GM18519 (cell line): Measurements from ENCODE around the gene SRP9.
"Not testable (repeated sequence)": the region's sequence is repeated elsewhere in the genome, so short reads cannot be mapped to it uniquely, and the experiment has no call there.

Source experiments
- ATAC-seq: cut with Tn5 transposase; IDR thresholded peaks from one replicate; pipeline ENCODE4 v1.9.1; 2021; ENCODE audit warnings: mild to moderate bottlenecking, moderate library complexity; ENCODE audit not compliant: unreplicated experiment, low FRiP score

SRP9 gene

DNA sequence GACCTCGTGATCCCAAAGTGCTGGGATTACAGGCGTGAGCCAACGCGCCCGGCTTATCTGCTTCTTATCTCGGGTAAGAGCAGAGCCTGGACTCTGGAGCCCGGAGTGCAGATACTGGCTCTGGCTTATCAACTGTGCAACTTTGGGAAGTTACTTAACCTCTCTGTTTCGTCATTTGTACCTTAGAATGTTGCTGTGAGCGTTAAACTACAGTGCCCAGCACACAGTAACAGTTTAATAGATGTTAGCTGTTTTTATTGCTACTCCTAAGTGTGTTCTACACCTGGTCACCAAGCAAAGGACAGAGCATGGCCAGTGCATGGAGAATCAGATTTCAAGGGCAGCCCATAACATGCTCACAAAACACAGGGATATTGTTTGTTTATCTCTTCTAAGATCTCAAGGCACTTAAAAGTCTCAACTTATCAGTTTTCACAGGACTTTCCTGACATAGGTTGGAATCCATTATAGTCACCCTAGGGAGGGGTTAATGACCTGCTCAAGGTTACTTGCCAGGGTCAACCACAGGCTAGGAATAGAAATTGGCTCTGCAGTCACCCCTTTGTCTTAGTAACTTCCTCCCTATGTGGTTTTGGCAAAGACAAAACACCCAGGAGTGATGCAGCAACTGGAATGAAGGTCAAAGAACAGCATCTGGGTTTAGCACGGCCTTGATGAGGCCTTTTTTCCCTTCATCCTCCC lies 22.5 kb upstream of the SRP9 start:
- no peak for ATAC-seq

DNA sequence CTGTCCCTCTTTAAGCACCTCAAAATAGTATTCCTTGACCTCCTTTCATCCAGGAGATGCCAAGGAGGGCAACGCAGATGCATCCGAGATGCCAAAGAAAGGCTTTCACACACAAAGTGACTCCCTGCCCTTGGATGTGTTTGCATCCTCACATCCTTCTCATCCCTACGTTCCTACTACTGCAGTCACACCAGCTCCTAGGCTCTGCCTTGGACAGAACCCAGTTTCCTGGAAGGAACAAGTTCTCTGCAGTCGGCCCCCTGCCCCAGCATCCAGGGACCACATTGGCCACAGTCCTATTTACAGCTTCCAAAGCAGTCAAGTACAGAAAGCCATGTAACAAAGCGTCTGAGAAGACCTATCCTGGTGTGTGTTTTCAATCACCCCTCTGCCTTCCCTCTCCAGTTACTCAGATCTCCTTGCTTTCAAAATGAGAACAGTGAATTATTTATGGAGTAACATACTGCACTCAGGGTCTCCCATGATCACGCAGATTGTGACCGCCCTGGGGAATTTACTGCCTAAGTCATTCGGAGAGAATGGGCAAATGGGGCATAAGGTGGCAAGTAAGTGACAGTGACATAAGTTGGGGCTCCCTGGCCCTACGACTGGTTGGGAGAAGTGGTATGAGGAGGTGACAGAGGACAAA lies 21.8 kb upstream of the SRP9 start:
- no peak for ATAC-seq

DNA sequence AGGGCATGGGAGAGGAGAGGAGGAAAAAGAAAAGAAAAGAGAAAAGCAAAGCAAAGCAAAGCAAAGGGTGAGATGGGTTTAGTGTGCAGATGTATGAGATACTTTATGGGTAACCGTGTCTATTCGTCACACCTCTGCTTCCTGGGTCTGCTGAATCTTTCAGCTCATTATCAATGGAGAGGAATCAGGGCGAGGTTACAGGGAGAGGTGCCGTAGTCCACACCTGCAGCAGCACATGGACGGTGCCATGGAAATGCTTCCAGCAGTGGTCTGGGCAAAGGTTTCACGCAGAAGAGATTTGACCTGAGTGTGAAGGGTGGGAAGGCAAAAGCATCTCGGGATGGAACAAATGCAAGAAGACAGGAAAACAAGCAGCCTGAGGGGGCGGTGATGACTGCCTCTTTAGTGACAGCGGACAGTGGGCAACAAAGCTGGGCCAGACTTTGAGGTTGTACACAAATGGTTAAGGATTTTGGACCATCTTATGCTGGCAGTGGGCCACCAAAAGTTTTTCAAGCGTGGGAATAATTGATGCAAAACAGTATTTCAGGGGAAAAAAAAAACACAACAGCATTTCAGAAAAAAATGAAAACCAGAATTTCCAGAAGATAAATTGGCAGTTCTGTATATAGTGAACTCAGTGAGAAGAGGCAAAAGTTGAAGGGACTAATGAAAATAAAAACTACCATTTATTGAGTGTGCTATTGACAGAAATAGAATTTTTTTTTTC lies 19.5 kb upstream of the SRP9 start:
- ATAC-seq: no peak

DNA sequence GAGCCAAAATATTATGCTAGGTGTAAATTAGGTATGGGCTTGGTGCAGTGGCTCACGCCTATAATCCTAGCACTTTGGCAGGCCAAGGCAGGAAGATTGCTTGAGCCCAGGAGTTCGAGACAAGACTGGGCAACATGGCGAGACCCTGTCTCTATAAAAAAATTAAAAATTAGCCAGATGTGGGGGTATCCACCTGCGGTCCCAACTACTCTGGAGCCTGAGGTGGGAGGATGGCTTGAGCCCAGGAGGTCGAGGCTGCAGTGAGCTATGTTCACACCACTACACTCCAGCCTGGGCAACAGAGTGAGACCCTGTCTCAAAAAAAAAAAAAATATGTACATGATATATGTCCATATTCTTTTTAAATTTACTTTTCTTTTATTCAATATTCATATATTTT lies 17.7 kb upstream of the SRP9 start:
- not testable (repeated sequence) for ATAC-seq

DNA sequence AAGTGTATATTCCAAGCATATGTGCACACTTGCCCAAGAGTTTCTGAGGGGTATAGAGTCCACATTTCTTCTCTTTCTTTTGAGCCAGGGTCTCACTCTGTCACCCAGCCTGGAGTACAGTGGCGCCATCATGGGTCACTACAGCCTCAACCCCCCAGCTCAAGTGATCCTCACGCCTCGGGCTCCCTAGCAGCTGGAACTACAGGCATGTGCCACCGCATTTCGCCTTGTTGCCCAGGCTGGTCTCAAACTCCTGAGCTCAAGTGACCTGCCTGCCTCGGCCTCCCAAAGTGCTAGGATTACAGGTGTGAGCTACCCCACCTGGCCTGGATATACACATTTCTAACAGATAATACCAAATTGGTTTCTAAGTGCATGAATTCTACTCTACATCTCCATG lies 17.1 kb upstream of the SRP9 start:
- no peak for ATAC-seq

DNA sequence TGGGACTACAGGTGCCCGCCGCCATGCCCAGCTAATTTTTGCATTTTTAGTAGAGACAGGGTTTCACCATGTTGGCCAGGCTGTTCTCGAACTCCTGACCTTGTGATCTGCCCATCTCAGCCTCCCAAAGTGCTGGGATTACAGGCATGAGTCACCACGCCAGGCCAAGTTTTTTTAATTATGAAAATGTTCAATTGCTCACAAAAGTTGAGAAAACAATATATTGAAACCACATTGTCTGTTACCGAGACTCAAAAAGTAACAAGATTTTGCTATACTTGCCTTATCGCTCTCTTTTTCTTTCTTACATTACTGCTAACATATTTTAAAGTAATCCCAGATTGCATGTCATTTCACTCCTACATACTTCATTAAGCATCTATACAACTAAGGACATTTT lies 16.2 kb upstream of the SRP9 start:
- not testable (repeated sequence) for ATAC-seq

DNA sequence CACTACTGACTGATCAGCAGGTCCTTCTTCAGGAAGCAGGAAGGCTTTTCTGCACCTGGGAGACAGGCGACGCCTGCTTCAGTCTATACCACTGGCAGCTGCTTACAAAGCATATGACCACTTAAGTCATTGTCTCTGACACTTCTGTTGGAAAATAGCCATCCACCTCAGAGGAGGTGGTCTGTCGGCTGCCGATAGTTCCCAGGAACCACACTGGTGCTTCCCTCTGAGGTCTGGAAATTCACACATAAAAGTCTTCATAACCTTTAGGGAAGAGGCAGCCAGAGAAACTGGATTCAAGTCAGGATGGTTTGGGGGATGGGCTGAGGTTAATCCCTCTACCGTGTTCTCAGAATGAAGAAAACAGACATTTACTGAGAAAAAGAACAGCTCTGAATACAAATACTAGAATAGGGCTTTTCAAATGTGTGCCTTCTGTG lies 15.6 kb upstream of the SRP9 start:
- no peak for ATAC-seq

DNA sequence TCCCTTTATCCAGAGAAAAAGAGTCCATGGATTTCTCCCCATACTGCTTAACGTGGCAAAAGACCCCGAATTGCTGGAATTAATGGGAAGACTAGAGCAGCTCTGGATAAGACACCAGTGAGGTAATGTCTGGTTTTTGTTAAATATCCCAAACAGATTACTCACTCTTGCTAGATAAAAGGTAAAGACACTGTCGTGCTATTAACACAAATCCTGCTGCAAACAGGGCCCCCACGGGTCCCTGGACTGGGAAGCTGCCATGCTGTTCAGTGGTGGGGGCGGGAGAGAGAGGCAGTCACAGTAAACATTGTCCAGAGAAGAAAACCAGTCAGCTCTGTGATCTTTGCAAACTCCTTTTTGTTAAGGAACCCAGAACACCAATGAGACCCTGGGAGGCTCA lies 15.2 kb upstream of the SRP9 start:
- no peak for ATAC-seq

DNA sequence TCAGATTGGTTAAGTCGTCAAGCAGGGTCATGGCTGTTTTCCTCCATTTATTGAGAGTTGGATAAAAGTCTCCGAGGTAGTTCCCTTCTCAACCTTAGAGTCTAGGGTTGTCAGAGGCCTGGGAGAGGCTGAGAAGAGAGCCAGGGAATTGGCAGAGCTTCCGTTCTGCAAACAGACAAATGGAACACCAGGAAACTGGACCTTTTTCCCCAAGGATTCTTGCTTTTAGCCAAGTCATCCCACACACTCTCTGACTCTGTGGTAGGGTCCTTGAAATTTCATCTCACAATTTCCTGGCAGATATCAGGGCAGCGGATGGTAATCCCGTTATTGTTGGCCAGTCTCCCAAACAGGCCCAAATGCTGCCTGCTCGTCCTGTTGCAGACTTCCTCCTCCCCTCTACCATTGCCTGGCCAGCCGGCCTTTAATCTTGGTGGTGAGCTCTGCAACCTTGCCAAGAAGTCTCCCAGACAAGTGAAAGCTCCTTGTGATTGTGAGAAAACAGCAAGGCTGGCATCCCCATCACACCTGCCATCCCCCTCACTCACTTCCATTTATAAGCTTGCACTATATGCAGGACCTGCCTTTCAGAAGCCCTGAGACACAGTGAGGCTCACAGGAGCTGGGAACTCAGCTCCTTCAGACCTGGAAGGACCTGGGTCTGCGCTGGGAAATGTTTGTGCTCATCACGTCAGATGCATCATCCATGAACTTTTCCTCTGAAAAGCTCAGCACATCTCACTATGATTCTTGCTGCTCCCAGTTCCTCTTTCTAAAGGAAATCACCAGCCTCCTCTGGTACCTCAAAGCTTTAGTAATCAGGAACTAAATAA lies 13.7 kb upstream of the SRP9 start:
- ATAC-seq: no peak

DNA sequence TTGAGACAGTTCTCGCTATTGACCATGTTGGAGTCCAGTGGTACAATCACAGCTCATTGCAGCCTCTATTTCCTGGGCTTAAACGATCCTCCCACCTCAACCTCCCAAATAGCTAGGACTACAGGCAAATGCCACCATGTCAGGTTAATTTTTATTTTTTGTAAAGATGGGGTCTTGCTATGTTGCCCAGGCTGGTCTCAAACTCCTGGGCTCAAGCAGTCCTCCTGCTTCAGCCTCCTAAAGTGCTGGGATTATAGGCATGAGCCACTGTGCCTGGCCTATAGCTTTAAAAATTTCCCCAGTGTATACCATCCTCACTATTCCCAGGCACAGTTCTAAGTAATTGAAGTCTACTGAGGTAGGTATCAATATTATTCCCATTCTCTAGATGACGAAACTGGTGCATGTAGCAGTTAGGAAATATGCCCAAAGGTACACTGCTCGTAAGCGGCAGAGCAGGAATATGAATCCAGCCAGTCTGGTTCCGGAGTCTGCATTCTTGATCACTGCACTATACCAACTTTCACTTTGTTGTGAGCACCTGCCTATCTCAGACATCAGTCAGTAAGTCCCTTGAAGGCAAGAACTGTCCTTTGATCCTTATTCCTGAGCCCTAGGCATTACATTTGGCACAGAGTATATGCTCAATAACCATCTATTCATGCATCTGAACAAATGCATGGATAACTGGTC lies 11.5 kb upstream of the SRP9 start:
- ATAC-seq: no peak

DNA sequence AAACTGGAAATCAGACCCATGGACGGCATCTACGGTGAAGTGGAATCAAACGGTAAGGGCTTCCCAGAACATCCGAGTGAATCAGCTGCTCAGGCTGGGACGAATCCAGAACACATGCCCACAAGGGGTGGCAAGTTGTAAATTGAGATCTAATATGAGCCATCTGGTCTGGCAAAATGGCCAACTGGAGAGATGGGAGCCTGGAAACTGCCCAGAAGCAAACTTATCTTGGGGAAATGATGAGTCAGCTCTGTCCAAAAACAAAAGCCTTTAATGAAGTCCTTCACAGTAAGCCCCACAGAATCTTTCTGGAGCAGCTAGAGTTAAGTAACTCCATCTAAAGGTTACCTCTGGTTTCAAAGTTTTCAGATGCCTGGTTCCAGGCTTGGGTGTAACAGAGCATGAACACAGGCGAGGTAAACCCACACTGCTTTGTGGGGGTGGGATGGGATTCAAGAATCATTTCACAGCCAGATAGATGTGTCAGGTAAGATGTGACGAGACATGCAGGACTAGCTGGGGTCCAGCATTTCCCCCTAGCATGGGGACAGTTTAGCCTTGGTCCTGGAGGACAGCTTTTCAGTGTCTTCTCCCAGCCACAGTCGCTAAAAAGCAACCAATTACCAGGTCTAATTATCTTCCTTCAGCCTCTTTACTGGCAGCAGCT lies 10.5 kb upstream of the SRP9 start:
- ATAC-seq: no peak

DNA sequence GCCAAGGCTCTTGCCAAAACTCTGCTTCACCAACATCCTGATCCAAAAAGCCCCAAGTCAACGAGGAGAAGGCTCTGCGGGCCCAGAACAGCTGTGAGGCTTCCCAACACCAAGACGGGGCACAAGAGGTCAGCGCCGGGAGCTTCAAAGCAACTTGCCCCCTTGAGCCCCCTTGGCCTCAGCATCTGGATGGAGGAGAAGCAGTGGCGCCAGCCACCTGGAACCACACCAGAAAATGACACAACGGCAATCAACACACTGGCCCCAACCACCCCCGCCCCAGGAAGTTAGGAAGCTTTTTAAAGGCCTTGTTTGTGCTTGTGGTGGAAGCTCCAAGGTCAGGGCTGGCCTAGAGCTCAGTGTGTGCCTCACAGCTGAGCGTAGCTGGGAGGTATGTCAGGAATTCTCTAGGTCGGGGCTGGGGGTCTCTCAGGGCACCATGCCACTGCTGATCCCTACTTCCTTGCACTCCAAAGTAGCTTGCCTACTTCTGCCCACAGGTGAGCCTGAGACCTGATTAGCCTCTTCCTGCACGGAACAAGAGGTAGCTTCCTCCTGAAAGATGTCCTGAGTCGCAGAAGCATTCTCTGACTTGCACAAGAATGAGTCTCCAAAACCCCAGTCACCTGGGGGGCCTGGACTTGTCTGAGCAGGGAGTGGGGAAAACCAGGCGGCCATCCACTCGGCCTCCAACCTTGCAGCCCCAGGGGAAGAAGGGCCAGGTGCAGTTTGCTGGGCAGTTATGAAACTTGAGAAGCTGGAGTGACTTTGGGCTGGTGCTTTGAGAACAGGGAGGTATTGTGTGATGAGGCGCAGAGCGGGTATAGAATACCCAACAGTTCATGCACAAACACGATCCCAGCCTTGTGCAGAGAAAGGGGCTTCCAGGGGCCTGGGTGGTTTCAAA lies 9.7 kb upstream of the SRP9 start:
- no peak for ATAC-seq

DNA sequence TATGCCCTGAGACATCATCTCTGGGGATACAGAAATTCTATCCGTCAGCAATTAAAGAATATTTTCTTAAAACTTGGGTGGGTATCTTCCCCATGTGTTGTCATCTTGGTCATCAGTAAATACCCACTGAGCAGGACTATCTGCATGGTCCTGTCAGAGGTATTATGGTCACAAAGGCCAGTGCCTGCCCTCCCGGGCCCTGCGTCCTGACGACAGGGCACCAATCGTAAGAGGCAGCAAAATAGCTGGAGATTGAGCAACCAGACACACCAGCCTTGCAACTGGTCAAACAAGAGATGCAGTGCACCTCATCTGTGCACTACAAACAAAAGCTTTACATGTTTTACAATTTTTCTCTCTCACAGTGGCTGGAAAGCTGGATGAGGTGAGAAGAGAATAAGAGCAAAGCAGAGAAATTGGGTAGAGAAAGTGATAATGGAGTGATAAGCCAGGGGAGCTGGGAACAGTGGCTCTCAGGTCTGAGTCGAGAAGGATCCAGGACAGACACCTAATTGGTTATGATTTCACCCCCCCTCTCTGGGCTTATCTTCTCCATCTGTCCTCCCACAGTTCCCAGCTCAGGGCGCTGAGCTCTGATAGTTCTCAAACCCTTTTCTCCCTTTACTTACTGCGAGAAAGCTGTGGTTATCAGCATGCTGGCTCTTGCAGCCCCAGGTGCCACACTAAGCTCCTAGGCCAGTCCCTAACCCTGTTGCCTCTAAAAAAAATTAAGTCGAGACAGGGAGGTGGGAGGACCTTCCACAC lies 8.8 kb upstream of the SRP9 start:
- no peak for ATAC-seq

DNA sequence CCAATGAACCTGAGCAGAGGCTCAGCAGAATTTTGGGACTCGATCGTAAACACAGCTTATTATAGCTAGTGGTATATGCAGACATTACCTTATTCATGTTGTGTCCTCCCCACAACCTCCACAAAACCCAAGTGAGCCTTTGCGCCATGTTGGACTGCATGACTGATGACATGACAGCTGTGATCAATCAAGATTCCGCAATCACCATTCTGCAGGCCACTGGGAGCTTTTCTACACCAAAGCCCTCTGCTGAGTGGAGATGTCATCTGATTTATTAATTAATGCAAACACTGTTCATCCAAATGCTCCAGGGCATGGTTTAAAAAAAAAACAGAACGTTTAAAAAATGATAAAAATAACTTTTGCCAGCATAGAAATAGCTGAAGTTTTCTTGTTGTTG lies 7.9 kb upstream of the SRP9 start:
- no peak for ATAC-seq

DNA sequence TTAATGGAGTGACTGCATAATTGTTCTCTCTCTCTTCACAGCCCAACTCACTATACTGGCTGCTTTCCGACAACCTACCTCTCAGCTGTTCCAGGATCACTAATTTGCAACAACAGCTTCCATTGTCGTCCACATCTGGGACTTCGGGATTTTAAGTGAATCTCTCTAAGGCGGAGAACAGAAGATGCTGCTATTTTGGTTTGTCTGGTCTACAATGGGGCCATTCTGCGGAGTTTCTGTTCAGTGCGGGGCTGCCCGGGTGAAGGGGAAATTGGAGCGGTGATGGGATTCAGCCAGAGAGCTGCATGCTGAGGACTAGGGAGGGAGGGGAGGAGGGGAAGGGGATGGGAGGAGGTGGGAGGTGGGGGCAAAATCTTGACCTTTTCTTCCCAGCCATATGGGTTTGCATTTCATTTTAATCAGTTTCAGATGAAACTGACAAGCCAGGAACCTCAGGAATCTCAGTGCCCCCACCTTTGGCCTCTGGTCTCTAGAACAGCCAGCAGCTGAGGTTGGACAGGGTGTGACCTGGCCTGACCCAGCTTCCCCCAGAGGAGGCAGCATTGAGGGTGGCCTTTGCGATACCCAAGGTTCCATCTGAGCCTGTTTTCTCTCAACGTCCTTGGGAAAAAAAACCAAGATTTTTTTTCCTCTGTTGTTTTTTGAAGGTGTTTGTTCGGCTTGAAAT lies 6.9 kb upstream of the SRP9 start:
- ATAC-seq: no peak

DNA sequence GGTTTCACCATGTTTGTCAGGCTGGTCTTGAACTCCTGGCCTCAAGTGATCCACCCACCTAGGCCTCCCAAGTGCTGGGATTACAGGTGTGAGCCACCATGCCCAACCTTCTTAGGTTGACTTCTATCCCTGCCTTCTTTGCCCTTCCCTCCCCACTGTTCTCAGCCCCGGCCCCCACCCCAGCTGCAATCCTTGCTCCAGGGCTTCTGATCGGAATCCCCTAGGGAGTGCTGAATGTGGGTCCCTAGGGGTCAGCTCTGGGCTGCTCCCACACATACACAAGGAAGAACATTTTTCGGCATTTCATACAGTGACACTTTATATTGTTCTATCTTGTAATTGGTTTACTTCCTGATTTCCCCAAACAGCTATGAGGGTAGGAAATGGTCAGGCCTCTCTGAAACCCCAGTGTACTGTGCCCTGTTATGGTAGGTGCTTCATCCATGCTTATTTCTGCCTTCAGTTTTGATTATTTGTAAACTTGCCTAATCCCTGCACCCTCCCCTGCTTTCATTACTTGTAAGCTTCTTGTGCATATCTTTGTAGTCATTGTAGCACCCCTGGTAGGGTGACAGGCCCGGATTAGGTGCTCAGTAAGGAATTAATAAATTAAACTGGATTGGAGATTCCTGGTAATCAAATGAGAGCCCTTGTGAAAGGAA lies 5.8 kb upstream of the SRP9 start:
- ATAC-seq: no peak

DNA sequence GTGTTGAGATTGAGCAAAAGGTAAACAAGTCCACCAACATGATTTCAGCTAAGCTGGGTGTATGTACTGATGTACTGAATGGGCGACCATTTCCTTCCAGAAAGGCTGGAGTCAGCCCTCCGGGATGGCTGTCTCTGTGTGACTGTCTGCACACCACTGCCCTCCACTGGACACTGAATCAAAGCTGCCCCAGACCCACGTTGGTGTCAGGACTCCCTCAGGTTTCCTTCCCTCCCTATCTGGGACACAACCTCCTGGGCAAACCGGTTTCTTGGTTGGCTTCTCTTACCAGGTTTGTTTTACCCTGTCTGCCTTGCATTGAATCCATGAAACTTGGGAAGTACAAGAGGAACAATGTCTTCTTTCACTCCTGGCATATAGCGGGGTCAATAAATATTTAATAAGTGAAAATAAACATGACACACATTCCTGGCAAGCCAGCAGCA lies 5.3 kb upstream of the SRP9 start:
- no peak for ATAC-seq
